Hepatocyte (in vitro differentiated cells): Measurements from ENCODE around the gene CRYZ. TPM values are rescaled to one million over a fixed set of nuclear protein-coding genes. Genes with fewer than 3 reads are reported as not detected.

ENCODE experiments used
- DNase-seq: peaks from one replicate; pipeline ENCODE4 v3.0.0-alpha.2; 2016; ENCODE audit warnings: low spot score
- H2AFZ ChIP-seq: fragments of 200-600 bp; sonication (generic); 2 replicates; pipeline ENCODE4 v1.6.0; 2016; ENCODE audit warnings: antibody characterized with exemption, mild to moderate bottlenecking
- H3K27ac ChIP-seq: fragments of 200-600 bp; sonication (generic); 2 replicates; pipeline ENCODE4 v1.5.1; 2016; ENCODE audit warnings: mild to moderate bottlenecking
- H3K27me3 ChIP-seq: fragments of 200-600 bp; sonication (generic); 2 replicates; pipeline ENCODE4 v1.6.1; 2016
- H3K36me3 ChIP-seq: fragments of 200-600 bp; sonication (generic); replicated peaks from 2 replicates; pipeline ENCODE4 v1.5.1; 2016; ENCODE audit warnings: low read depth; ENCODE audit not compliant: insufficient read depth
- H3K4me1 ChIP-seq: fragments of 200-600 bp; sonication (generic); 2 replicates; pipeline ENCODE4 v1.5.1; 2016; ENCODE audit warnings: mild to moderate bottlenecking, moderate library complexity; ENCODE audit not compliant: insufficient read depth
- H3K4me2 ChIP-seq: fragments of 200-600 bp; sonication (generic); 2 replicates; pipeline ENCODE4 v1.6.0; 2016
- H3K4me3 ChIP-seq: fragments of 200-600 bp; sonication (generic); 2 replicates; pipeline ENCODE4 v1.5.1; 2016; ENCODE audit warnings: mild to moderate bottlenecking
- H3K79me2 ChIP-seq: fragments of 200-600 bp; sonication (generic); 2 replicates; pipeline ENCODE4 v1.6.0; 2017; ENCODE audit warnings: mild to moderate bottlenecking
- H3K9me2 ChIP-seq: fragments of 200-600 bp; sonication (generic); replicated peaks from 2 replicates; pipeline ENCODE4 v1.6.0; 2017; ENCODE audit warnings: mild to moderate bottlenecking; ENCODE audit not compliant: insufficient read depth
- H3K9me3 ChIP-seq: fragments of 200-600 bp; sonication (generic); 2 replicates; pipeline ENCODE4 v1.5.1; 2016; ENCODE audit warnings: low read depth, mild to moderate bottlenecking
- H4K20me1 ChIP-seq: fragments of 200-600 bp; sonication (generic); 2 replicates; pipeline ENCODE4 v1.6.0; 2016; ENCODE audit warnings: mild to moderate bottlenecking; ENCODE audit not compliant: insufficient read depth, poor library complexity, severe bottlenecking
- CTCF ChIP-seq: fragments of 200-600 bp; sonication (generic); IDR thresholded peaks from 2 replicates; pipeline ENCODE4 v1.5.1; 2016; ENCODE audit warnings: antibody characterized with exemption, mild to moderate bottlenecking; ENCODE audit not compliant: poor library complexity
- EZH2 ChIP-seq: fragments of 200-600 bp; sonication (generic); IDR thresholded peaks from 2 replicates; pipeline ENCODE4 v1.6.1; 2016; ENCODE audit warnings: antibody characterized with exemption, mild to moderate bottlenecking, borderline replicate concordance
- EZH2phosphoT487 ChIP-seq: fragments of 200-600 bp; sonication (generic); IDR thresholded peaks from one replicate; pipeline ENCODE4 v1.6.1; 2018; ENCODE audit warnings: antibody characterized with exemption, mild to moderate bottlenecking, low read depth, moderate library complexity; ENCODE audit not compliant: unreplicated experiment, severe bottlenecking
- WGBS: methylation state at CpG from one replicate; pipeline ENCODE4 v1.1.6; 2016; ENCODE audit warnings: low lambda C conversion rate; ENCODE audit errors: missing lambda C conversion rate; 5-methylcytosine and 5-hydroxymethylcytosine counted together
- polyA plus RNA-seq: library from polyadenylated mRNA; unstranded; fragments of >200 nt; fragmentation: Nextera tagmentation; extraction: Ambion mirVana; gene quantifications from 2 replicates; pipeline ENCODE4 v1.2.1, GENCODE V29; 2016
- total RNA-seq: library from RNA; depleted of rRNA; stranded (reverse); fragments of >200 nt; gene quantifications from 2 replicates; pipeline ENCODE4 v1.2.3, GENCODE V29; 2014

CRYZ gene
- total and polyA plus RNA-seq, 2 experiments from 2014 or later = 1.8 to 3.5 TPM

GRCh38 chr1:74693473-74693872 is 39.4 kb downstream of the CRYZ start:
- Histone ChIP-seq H2AFZ (peak overlapping the region; percentile 13), H3K9me3 (no peaks in the 10 kb centered on the region), H3K4me1 (peaks cover 8% of the 10 kb centered on the region), H3K79me2 (no peaks in the 10 kb centered on the region), H3K27me3 (no peaks in the 10 kb centered on the region), H3K9me2 (no peaks in the 10 kb centered on the region), H3K27ac (peak overlapping the region; percentile 18), H4K20me1 (no peaks in the 10 kb centered on the region), H3K4me2 (no peak overlapping the region), H3K36me3 (no peaks in the 10 kb centered on the region), H3K4me3 (no peak overlapping the region)
- TF ChIP-seq EZH2 (no peak), CTCF (no peak), EZH2phosphoT487 (no peak)
- 56% methylated on average over 2 of the region's 2 CpGs for WGBS
- no peak for DNase-seq

- no peak overlapping the region for H2AFZ ChIP-seq
- H3K4me1 ChIP-seq = peaks cover 8% of the 10 kb centered on the region
- no peaks in the 10 kb centered on the region for H3K9me2 ChIP-seq
- no peak overlapping the region for H3K27ac ChIP-seq
- H3K9me3 ChIP-seq = no peaks in the 10 kb centered on the region
- H3K4me3 ChIP-seq = no peak overlapping the region
- no peaks in the 10 kb centered on the region for H3K27me3 ChIP-seq
- H4K20me1 ChIP-seq = no peaks in the 10 kb centered on the region
- no peak for TF ChIP-seq CTCF
- TF ChIP-seq EZH2 = no peak
- TF ChIP-seq EZH2phosphoT487 = no peak
- no peaks in the 10 kb centered on the region for H3K79me2 ChIP-seq
- H3K36me3 ChIP-seq = no peaks in the 10 kb centered on the region
- DNase-seq = no peak
- H3K4me2 ChIP-seq = no peak overlapping the region
- 78% methylated on average over 4 of the region's 4 CpGs for WGBS
Observed at GRCh38 chr1:74690909-74691308, 41.9 kb downstream of the CRYZ start.

- H3K27me3 ChIP-seq = no peaks in the 10 kb centered on the region
- DNase-seq = no peak
- H3K4me1 ChIP-seq = peaks cover 8% of the 10 kb centered on the region
- no peaks in the 10 kb centered on the region for H3K9me3 ChIP-seq
- TF ChIP-seq CTCF (no peak), EZH2phosphoT487 (no peak), EZH2 (no peak)
- peak overlapping the region; percentile 43 for H3K4me2 ChIP-seq
- no peaks in the 10 kb centered on the region for H4K20me1 ChIP-seq
- no peaks in the 10 kb centered on the region for H3K36me3 ChIP-seq
- no peaks in the 10 kb centered on the region for H3K9me2 ChIP-seq
- no peaks in the 10 kb centered on the region for H3K79me2 ChIP-seq
- WGBS = 27% methylated on average over 2 of the region's 2 CpGs
- H3K4me3 ChIP-seq = no peak overlapping the region
- peak overlapping the region; percentile 63 for H2AFZ ChIP-seq
- peak overlapping the region; percentile 48 for H3K27ac ChIP-seq
Observed at GRCh38 chr1:74690364-74690696, 42.5 kb downstream of the CRYZ start.

GRCh38 chr1:74689621-74690363 is 43.1 kb downstream of the CRYZ start:
- peaks cover 8% of the 10 kb centered on the region for H3K4me1 ChIP-seq
- no peaks in the 10 kb centered on the region for H3K36me3 ChIP-seq
- H3K9me2 ChIP-seq = no peaks in the 10 kb centered on the region
- H2AFZ ChIP-seq = peak overlapping the region; percentile 63
- TF ChIP-seq EZH2 (no peak), EZH2phosphoT487 (no peak), CTCF (peak; percentile 90)
- H3K79me2 ChIP-seq = no peaks in the 10 kb centered on the region
- H3K27me3 ChIP-seq = no peaks in the 10 kb centered on the region
- H4K20me1 ChIP-seq = no peaks in the 10 kb centered on the region
- H3K9me3 ChIP-seq = no peaks in the 10 kb centered on the region
- H3K4me3 ChIP-seq = no peak overlapping the region
- DNase-seq = peak; percentile 79
- peak overlapping the region; percentile 43 for H3K4me2 ChIP-seq
- H3K27ac ChIP-seq = peak overlapping the region; percentile 48
- WGBS = 31% methylated on average over 5 of the region's 5 CpGs
